H9 (cell line): ENCODE measurements around the gene EDIL3. TPM values are rescaled to one million over a fixed set of nuclear protein-coding genes. Genes with fewer than 3 reads are reported as not detected.

Experiments
- DNase-seq: peaks from one replicate; pipeline ENCODE4 v3.0.0-alpha.2; 2017
- H2AFZ ChIP-seq: one replicate; pipeline ENCODE4 v1.6.1; 2013; ENCODE audit warnings: mild to moderate bottlenecking, low read length, control low read depth, moderate library complexity
- H2AK5ac ChIP-seq: 2 replicates; pipeline ENCODE4 v1.6.1; 2013; ENCODE audit warnings: low read length, control low read depth, mixed read lengths; ENCODE audit not compliant: insufficient read length
- H2BK120ac ChIP-seq: one replicate; pipeline ENCODE4 v1.6.1; 2013; ENCODE audit warnings: low read depth, mild to moderate bottlenecking, low read length, control low read depth, inconsistent platforms; ENCODE audit not compliant: poor library complexity, severe bottlenecking
- H2BK12ac ChIP-seq: 2 replicates; pipeline ENCODE4 v1.6.1; 2013; ENCODE audit warnings: low read length, control low read depth, mixed read lengths, low read depth; ENCODE audit not compliant: insufficient read length
- H2BK15ac ChIP-seq: 2 replicates; pipeline ENCODE4 v1.6.1; 2013; ENCODE audit warnings: low read depth, low read length, control low read depth
- H2BK20ac ChIP-seq: one replicate; pipeline ENCODE4 v1.6.1; 2013; ENCODE audit warnings: low read depth, mild to moderate bottlenecking, low read length, control low read depth, inconsistent platforms; ENCODE audit not compliant: poor library complexity, severe bottlenecking
- H2BK5ac ChIP-seq: 2 replicates; pipeline ENCODE4 v1.6.1; 2013; ENCODE audit warnings: low read length, control low read depth, mixed read lengths; ENCODE audit not compliant: insufficient read length
- H3K14ac ChIP-seq: 2 replicates; pipeline ENCODE4 v1.6.1; 2013; ENCODE audit warnings: low read length, control low read depth; ENCODE audit not compliant: insufficient read depth
- H3K18ac ChIP-seq: 2 replicates; pipeline ENCODE4 v1.6.1; 2013; ENCODE audit warnings: low read depth, mild to moderate bottlenecking, mixed read lengths, low read length, control low read depth; ENCODE audit not compliant: insufficient read length
- H3K23ac ChIP-seq: 2 replicates; pipeline ENCODE4 v1.6.1; 2013; ENCODE audit warnings: low read length, control low read depth, mixed read lengths, low read depth; ENCODE audit not compliant: insufficient read length
- H3K23me2 ChIP-seq: 2 replicates; pipeline ENCODE4 v1.6.1; 2013; ENCODE audit warnings: low read depth, mild to moderate bottlenecking, mixed read lengths, low read length, control low read depth; ENCODE audit not compliant: insufficient read length, poor library complexity, severe bottlenecking
- H3K27ac ChIP-seq: 2 replicates; pipeline ENCODE4 v1.5.1; 2013; ENCODE audit warnings: low read length, control low read depth, mixed read lengths, low read depth; ENCODE audit not compliant: insufficient read length
- H3K27me3 ChIP-seq: 2 replicates; pipeline ENCODE4 v1.6.1; 2013; ENCODE audit warnings: low read length, control low read depth, inconsistent platforms; ENCODE audit not compliant: insufficient read depth
- H3K4ac ChIP-seq: 2 replicates; pipeline ENCODE4 v1.6.1; 2013; ENCODE audit warnings: low read depth, mild to moderate bottlenecking, control low read depth, inconsistent platforms, low read length, moderate library complexity
- H3K4me1 ChIP-seq: 2 replicates; pipeline ENCODE4 v1.6.1; 2013; ENCODE audit warnings: low read length, control low read depth, inconsistent platforms; ENCODE audit not compliant: insufficient read depth
- H3K4me2 ChIP-seq: 2 replicates; pipeline ENCODE4 v1.6.1; 2013; ENCODE audit warnings: low read length, control low read depth, mixed read lengths; ENCODE audit not compliant: insufficient read length, insufficient read depth
- H3K56ac ChIP-seq: 2 replicates; pipeline ENCODE4 v1.6.1; 2013; ENCODE audit warnings: low read depth, mild to moderate bottlenecking, mixed read lengths, low read length, control low read depth; ENCODE audit not compliant: insufficient read length
- H3K79me1 ChIP-seq: 2 replicates; pipeline ENCODE4 v1.6.1; 2013; ENCODE audit warnings: low read depth, mild to moderate bottlenecking, moderate library complexity, low read length, control low read depth, inconsistent platforms; ENCODE audit not compliant: insufficient read depth, poor library complexity, severe bottlenecking
- H3K79me2 ChIP-seq: 2 replicates; pipeline ENCODE4 v1.6.1; 2013; ENCODE audit warnings: low read length, control low read depth, inconsistent platforms; ENCODE audit not compliant: insufficient read depth
- H3K9ac ChIP-seq: 2 replicates; pipeline ENCODE4 v1.6.1; 2013; ENCODE audit warnings: low read length, control low read depth, mixed read lengths; ENCODE audit not compliant: insufficient read length; ENCODE audit errors: extremely low read depth
- H3K9me3 ChIP-seq: one replicate; pipeline ENCODE4 v1.6.1; 2013; ENCODE audit warnings: low read depth, low read length, inconsistent platforms; ENCODE audit not compliant: control insufficient read depth
- H3T11ph ChIP-seq: one replicate; pipeline ENCODE4 v1.6.1; 2013; ENCODE audit warnings: mild to moderate bottlenecking, low read length, control low read depth, inconsistent platforms
- H4K20me1 ChIP-seq: one replicate; pipeline ENCODE4 v1.6.1; 2013; ENCODE audit not compliant: control insufficient read depth, insufficient read length, insufficient read depth
- H4K5ac ChIP-seq: 2 replicates; pipeline ENCODE4 v1.6.1; 2013; ENCODE audit warnings: low read depth, mild to moderate bottlenecking, mixed read lengths, low read length, control low read depth; ENCODE audit not compliant: insufficient read length
- H4K8ac ChIP-seq: replicated peaks from 2 replicates; pipeline ENCODE4 v1.6.1; 2013; ENCODE audit warnings: low read length, control low read depth, mixed read lengths, low read depth; ENCODE audit not compliant: insufficient read length
- H4K91ac ChIP-seq: 2 replicates; pipeline ENCODE4 v1.6.1; 2013; ENCODE audit warnings: low read depth, mild to moderate bottlenecking, moderate library complexity, mixed read lengths, low read length, control low read depth; ENCODE audit not compliant: insufficient read length
- H3K27ac Mint-ChIP-seq, 3 experiments: 2 replicates in 2 of 3; 3 replicates in 1 of 3; pipeline ENCODE4 v1.8.0; 2020 to 2021; ENCODE audit warnings: mixed read lengths in 3 of 3, mild to moderate bottlenecking in 1 of 3, moderate library complexity in 1 of 3
- H3K27me3 Mint-ChIP-seq: 2 replicates; pipeline ENCODE4 v1.8.0; 2021; ENCODE audit warnings: low read depth, mild to moderate bottlenecking, moderate library complexity, mixed read lengths
- H3K36me3 Mint-ChIP-seq, 3 experiments: 2 replicates in 2 of 3; 3 replicates in 1 of 3; pipeline ENCODE4 v1.8.0; 2020 to 2021; ENCODE audit warnings: low read depth in 3 of 3, mixed read lengths in 3 of 3; ENCODE audit not compliant: insufficient read depth in 1 of 3
- H3K4me1 Mint-ChIP-seq, 2 experiments: 2 replicates each; pipeline ENCODE4 v1.8.0; 2020; ENCODE audit warnings: mixed read lengths in 2 of 2
- H3K4me3 Mint-ChIP-seq, 2 experiments: 2 replicates in 1 of 2; 3 replicates in 1 of 2; pipeline ENCODE4 v1.8.0; 2020 to 2021; ENCODE audit warnings: mild to moderate bottlenecking in 2 of 2, mixed read lengths in 2 of 2, moderate library complexity in 1 of 2
- H3K9me3 Mint-ChIP-seq, 2 experiments: 2 replicates in 1 of 2; 3 replicates in 1 of 2; pipeline ENCODE4 v1.8.0; 2020; ENCODE audit warnings: mild to moderate bottlenecking in 2 of 2, mixed read lengths in 2 of 2, moderate library complexity in 1 of 2
- CTCF ChIP-seq: fragments of 200-600 bp; sonication (generic); conservative IDR thresholded peaks from 3 replicates; pipeline ENCODE4 v1.8.0; 2021; ENCODE audit warnings: antibody characterized with exemption, mild to moderate bottlenecking
- WGBS: extraction: QIAGEN DNeasy Blood & Tissue Kit; methylation state at CpG from one replicate; pipeline ENCODE4 v1.1.7; 2013; ENCODE audit warnings: missing lambda C conversion rate, low lambda C conversion rate, mixed read lengths; ENCODE audit not compliant: insufficient read length; ENCODE audit errors: extremely low coverage; 5-methylcytosine and 5-hydroxymethylcytosine counted together
- total RNA-seq: library from RNA; stranded (reverse); gene quantifications from 2 replicates; pipeline ENCODE4 v1.2.1, GENCODE V29; 2021

The EDIL3 gene
- total RNA-seq, 1 experiment from 2014 or later, result 61.9 TPM

- Mint-ChIP-seq H3K27ac (no peak overlapping the region), H3K4me1 (no peaks in the 10 kb centered on the region), H3K36me3 (no peaks in the 10 kb centered on the region; a peak in 1 of 7 replicates), H3K9me3 (no peaks in the 10 kb centered on the region), H3K27me3 (no peaks in the 10 kb centered on the region), H3K4me3 (no peak overlapping the region)
- no peak overlapping the region for H2BK120ac ChIP-seq
- no CpG with 5 or more reads among the region's 1 CpG for WGBS
- no peak overlapping the region for H4K5ac ChIP-seq
- H3T11ph ChIP-seq, result no peak overlapping the region
- H3K14ac ChIP-seq, result no peak overlapping the region
- H3K4me2 ChIP-seq, result no peak overlapping the region
- no peak overlapping the region for H2BK20ac ChIP-seq
- H3K27ac ChIP-seq, result no peak overlapping the region
- no peaks in the 10 kb centered on the region for H3K4me1 ChIP-seq
- no peak overlapping the region for H4K8ac ChIP-seq
- TF ChIP-seq CTCF, result no peak
- no peak overlapping the region for H2BK12ac ChIP-seq
- no peak overlapping the region for H2AK5ac ChIP-seq
- H3K9me3 ChIP-seq, result no peaks in the 10 kb centered on the region
- H4K20me1 ChIP-seq, result no peaks in the 10 kb centered on the region
- H3K79me2 ChIP-seq, result no peaks in the 10 kb centered on the region
- H4K91ac ChIP-seq, result no peak overlapping the region
- no peaks in the 10 kb centered on the region for H3K27me3 ChIP-seq
- no peak overlapping the region for H3K18ac ChIP-seq
- H3K56ac ChIP-seq, result no peak overlapping the region
- H3K23ac ChIP-seq, result no peak overlapping the region
- H2BK5ac ChIP-seq, result no peak overlapping the region
- no peak overlapping the region for H3K4ac ChIP-seq
- H3K23me2 ChIP-seq, result no peaks in the 10 kb centered on the region
- no peak overlapping the region for H2BK15ac ChIP-seq
- DNase-seq, result no peak
- no peaks in the 10 kb centered on the region for H3K79me1 ChIP-seq
- H2AFZ ChIP-seq, result no peak overlapping the region
- no peak overlapping the region for H3K9ac ChIP-seq
These were observed 221.0 kb downstream of the EDIL3 start for GRCh38 chr5:84163671-84164070.
